Measurements from ENCODE around the gene CCDC159. TPM values are rescaled to one million over a fixed set of nuclear protein-coding genes. Genes with fewer than 3 reads are reported as not detected.

CCDC159 gene
- total RNA-seq, 1 experiment from 2014 or later: 6.8 TPM

- TF ChIP-seq ZMAT4 (CRISPR knock-in tag; IDR thresholded peaks at IDR 0.05): no peak
- TF ChIP-seq ZNF121 (CRISPR knock-in tag; IDR thresholded peaks at IDR 0.05): no peak
- TF ChIP-seq ZNF512 (CRISPR knock-in tag; IDR thresholded peaks at IDR 0.05; ENCODE audit: borderline replicate concordance): no peak
- TF ChIP-seq, protein P1, sequence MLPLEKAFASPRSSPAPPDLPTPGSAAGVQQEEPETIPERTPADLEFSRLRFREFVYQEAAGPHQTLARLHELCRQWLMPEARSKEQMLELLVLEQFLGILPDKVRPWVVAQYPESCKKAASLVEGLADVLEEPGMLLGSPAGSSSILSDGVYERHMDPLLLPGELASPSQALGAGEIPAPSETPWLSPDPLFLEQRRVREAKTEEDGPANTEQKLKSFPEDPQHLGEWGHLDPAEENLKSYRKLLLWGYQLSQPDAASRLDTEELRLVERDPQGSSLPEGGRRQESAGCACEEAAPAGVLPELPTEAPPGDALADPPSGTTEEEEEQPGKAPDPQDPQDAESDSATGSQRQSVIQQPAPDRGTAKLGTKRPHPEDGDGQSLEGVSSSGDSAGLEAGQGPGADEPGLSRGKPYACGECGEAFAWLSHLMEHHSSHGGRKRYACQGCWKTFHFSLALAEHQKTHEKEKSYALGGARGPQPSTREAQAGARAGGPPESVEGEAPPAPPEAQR (CRISPR knock-in tag; IDR thresholded peaks at IDR 0.05): no peak
Observed at GRCh38 chr19:11356074-11356397, 9.7 kb downstream of the CCDC159 start (continued).

- Mint-ChIP-seq H3K4me3 (0 out of 2 replicates have a peak overlapping the region, but pooled peaks have one; percentile 75), H3K36me3 (no peaks in the 10 kb centered on the region), H3K27me3 (ENCODE audit: low read depth) (peaks cover 78% of the 10 kb centered on the region), H3K4me1 (peaks cover 18% of the 10 kb centered on the region), H3K27ac (no peak overlapping the region), H3K9me3 (no peaks in the 10 kb centered on the region)
- ATAC-seq: no peak
- POLR2A ChIA-PET: no interaction called here
- CTCF ChIA-PET: no interaction called here
- no peak for DNase-seq (ENCODE audit: low spot score)
- TF ChIP-seq SMAD3 (CRISPR knock-in tag; IDR thresholded peaks at IDR 0.05; ENCODE audit: borderline replicate concordance) (no peak), JAZF1 (CRISPR knock-in tag; IDR thresholded peaks at IDR 0.05) (no peak), ZNF317 (CRISPR knock-in tag; IDR thresholded peaks at IDR 0.05; ENCODE audit: borderline replicate concordance, low read depth) (no peak), NR1H2 (CRISPR knock-in tag; IDR thresholded peaks at IDR 0.05) (no peak), ZNF121 (CRISPR knock-in tag; IDR thresholded peaks at IDR 0.05) (no peak), ZNF423 (CRISPR knock-in tag; IDR thresholded peaks at IDR 0.05) (no peak), EMX1 (CRISPR knock-in tag; IDR thresholded peaks at IDR 0.05) (no peak), IRF1 (CRISPR knock-in tag; IDR thresholded peaks at IDR 0.05) (no peak), CREB1 (CRISPR knock-in tag; IDR thresholded peaks at IDR 0.05) (no peak), E2F1 (CRISPR knock-in tag; IDR thresholded peaks at IDR 0.05) (no peak), SOX15 (CRISPR knock-in tag; IDR thresholded peaks at IDR 0.05) (no peak), OVOL2 (CRISPR knock-in tag; IDR thresholded peaks at IDR 0.05; ENCODE audit: borderline replicate concordance) (no peak), GRHL2 (CRISPR knock-in tag; IDR thresholded peaks at IDR 0.05; ENCODE audit: insufficient replicate concordance, severe bottlenecking) (no peak)
- TF ChIP-seq, protein P2, sequence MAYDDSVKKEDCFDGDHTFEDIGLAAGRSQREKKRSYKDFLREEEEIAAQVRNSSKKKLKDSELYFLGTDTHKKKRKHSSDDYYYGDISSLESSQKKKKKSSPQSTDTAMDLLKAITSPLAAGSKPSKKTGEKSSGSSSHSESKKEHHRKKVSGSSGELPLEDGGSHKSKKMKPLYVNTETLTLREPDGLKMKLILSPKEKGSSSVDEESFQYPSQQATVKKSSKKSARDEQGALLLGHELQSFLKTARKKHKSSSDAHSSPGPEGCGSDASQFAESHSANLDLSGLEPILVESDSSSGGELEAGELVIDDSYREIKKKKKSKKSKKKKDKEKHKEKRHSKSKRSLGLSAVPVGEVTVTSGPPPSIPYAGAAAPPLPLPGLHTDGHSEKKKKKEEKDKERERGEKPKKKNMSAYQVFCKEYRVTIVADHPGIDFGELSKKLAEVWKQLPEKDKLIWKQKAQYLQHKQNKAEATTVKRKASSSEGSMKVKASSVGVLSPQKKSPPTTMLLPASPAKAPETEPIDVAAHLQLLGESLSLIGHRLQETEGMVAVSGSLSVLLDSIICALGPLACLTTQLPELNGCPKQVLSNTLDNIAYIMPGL (CRISPR knock-in tag; IDR thresholded peaks at IDR 0.05): no peak
- TF ChIP-seq, protein P3, sequence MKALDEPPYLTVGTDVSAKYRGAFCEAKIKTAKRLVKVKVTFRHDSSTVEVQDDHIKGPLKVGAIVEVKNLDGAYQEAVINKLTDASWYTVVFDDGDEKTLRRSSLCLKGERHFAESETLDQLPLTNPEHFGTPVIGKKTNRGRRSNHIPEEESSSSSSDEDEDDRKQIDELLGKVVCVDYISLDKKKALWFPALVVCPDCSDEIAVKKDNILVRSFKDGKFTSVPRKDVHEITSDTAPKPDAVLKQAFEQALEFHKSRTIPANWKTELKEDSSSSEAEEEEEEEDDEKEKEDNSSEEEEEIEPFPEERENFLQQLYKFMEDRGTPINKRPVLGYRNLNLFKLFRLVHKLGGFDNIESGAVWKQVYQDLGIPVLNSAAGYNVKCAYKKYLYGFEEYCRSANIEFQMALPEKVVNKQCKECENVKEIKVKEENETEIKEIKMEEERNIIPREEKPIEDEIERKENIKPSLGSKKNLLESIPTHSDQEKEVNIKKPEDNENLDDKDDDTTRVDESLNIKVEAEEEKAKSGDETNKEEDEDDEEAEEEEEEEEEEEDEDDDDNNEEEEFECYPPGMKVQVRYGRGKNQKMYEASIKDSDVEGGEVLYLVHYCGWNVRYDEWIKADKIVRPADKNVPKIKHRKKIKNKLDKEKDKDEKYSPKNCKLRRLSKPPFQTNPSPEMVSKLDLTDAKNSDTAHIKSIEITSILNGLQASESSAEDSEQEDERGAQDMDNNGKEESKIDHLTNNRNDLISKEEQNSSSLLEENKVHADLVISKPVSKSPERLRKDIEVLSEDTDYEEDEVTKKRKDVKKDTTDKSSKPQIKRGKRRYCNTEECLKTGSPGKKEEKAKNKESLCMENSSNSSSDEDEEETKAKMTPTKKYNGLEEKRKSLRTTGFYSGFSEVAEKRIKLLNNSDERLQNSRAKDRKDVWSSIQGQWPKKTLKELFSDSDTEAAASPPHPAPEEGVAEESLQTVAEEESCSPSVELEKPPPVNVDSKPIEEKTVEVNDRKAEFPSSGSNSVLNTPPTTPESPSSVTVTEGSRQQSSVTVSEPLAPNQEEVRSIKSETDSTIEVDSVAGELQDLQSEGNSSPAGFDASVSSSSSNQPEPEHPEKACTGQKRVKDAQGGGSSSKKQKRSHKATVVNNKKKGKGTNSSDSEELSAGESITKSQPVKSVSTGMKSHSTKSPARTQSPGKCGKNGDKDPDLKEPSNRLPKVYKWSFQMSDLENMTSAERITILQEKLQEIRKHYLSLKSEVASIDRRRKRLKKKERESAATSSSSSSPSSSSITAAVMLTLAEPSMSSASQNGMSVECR (CRISPR knock-in tag; IDR thresholded peaks at IDR 0.05; ENCODE audit: borderline replicate concordance): no peak
- TF ChIP-seq, protein P4, sequence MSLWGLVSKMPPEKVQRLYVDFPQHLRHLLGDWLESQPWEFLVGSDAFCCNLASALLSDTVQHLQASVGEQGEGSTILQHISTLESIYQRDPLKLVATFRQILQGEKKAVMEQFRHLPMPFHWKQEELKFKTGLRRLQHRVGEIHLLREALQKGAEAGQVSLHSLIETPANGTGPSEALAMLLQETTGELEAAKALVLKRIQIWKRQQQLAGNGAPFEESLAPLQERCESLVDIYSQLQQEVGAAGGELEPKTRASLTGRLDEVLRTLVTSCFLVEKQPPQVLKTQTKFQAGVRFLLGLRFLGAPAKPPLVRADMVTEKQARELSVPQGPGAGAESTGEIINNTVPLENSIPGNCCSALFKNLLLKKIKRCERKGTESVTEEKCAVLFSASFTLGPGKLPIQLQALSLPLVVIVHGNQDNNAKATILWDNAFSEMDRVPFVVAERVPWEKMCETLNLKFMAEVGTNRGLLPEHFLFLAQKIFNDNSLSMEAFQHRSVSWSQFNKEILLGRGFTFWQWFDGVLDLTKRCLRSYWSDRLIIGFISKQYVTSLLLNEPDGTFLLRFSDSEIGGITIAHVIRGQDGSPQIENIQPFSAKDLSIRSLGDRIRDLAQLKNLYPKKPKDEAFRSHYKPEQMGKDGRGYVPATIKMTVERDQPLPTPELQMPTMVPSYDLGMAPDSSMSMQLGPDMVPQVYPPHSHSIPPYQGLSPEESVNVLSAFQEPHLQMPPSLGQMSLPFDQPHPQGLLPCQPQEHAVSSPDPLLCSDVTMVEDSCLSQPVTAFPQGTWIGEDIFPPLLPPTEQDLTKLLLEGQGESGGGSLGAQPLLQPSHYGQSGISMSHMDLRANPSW (CRISPR knock-in tag; conservative IDR thresholded peaks at IDR 0.05; ENCODE audit: low read depth): no peak
Observed at GRCh38 chr19:11356676-11357550, 10.6 kb downstream of the CCDC159 start.
